WERI-Rb-1 (cell line): ENCODE results near the gene ZFR2.

ENCODE experiments used
- DNase-seq: peaks from one replicate; pipeline ENCODE4 v3.0.0-alpha.2; 2020
- H3K27ac ChIP-seq: fragments of 250-450 bp; sonication (Bioruptor Pico); 2 replicates; pipeline ENCODE4 v1.5.1; 2020; ENCODE audit warnings: mild to moderate bottlenecking, moderate library complexity
- H3K27me3 ChIP-seq: fragments of 250-450 bp; sonication (Bioruptor Pico); 2 replicates; pipeline ENCODE4 v1.5.1; 2021; ENCODE audit warnings: mild to moderate bottlenecking, low read depth, moderate library complexity; ENCODE audit not compliant: insufficient read depth, severe bottlenecking
- H3K36me3 ChIP-seq: fragments of 250-450 bp; sonication (Bioruptor Pico); 2 replicates; pipeline ENCODE4 v1.5.1; 2020; ENCODE audit warnings: mild to moderate bottlenecking, moderate library complexity
- H3K4me3 ChIP-seq: 2 replicates; pipeline ENCODE4 v1.5.1; 2011; ENCODE audit warnings: low read depth, mild to moderate bottlenecking, control low read depth, low read length
- H3K9me3 ChIP-seq: fragments of 250-450 bp; sonication (Bioruptor Pico); 2 replicates; pipeline ENCODE4 v1.5.1; 2021; ENCODE audit warnings: mild to moderate bottlenecking, moderate library complexity; ENCODE audit not compliant: severe bottlenecking
- CTCF ChIP-seq: IDR thresholded peaks from 2 replicates; pipeline ENCODE4 v1.5.1; 2011; ENCODE audit warnings: low read depth, mild to moderate bottlenecking, control low read depth, inconsistent platforms, low read length

The ZFR2 gene

GRCh38 chr19:3850320-3850972, 18.4 kb downstream of the ZFR2 start:
- no peak for DNase-seq
- no peak overlapping the region for H3K27ac ChIP-seq
- H3K27me3 ChIP-seq, result no peaks in the 10 kb centered on the region
- peaks cover 6% of the 10 kb centered on the region for H3K9me3 ChIP-seq
- H3K4me3 ChIP-seq, result no peak overlapping the region
- no peak for TF ChIP-seq CTCF
- no peaks in the 10 kb centered on the region for H3K36me3 ChIP-seq

GRCh38 chr19:3849787-3850186, 19.1 kb downstream of the ZFR2 start:
- Histone ChIP-seq H3K27ac (no peak overlapping the region), H3K36me3 (no peaks in the 10 kb centered on the region), H3K27me3 (no peaks in the 10 kb centered on the region), H3K4me3 (no peak overlapping the region), H3K9me3 (peaks cover 6% of the 10 kb centered on the region)
- no peak for TF ChIP-seq CTCF
- DNase-seq, result no peak

GRCh38 chr19:3849092-3849491, 19.7 kb downstream of the ZFR2 start:
- H3K27ac ChIP-seq, result peak overlapping the region; percentile 54
- H3K36me3 ChIP-seq, result no peaks in the 10 kb centered on the region
- peak; percentile 82 for DNase-seq
- no peak overlapping the region for H3K4me3 ChIP-seq
- H3K9me3 ChIP-seq, result peaks cover 6% of the 10 kb centered on the region
- TF ChIP-seq CTCF, result peak; percentile 95
- no peaks in the 10 kb centered on the region for H3K27me3 ChIP-seq

GRCh38 chr19:3844596-3844995, 24.2 kb downstream of the ZFR2 start:
- DNase-seq, result no peak
- Histone ChIP-seq H3K9me3 (no peaks in the 10 kb centered on the region), H3K4me3 (no peak overlapping the region), H3K27ac (peak overlapping the region; percentile 76), H3K27me3 (no peaks in the 10 kb centered on the region), H3K36me3 (no peaks in the 10 kb centered on the region)
- no peak for TF ChIP-seq CTCF

GRCh38 chr19:3842948-3843347, 25.9 kb downstream of the ZFR2 start:
- no peak for DNase-seq
- no peak overlapping the region for H3K27ac ChIP-seq
- no peak overlapping the region for H3K4me3 ChIP-seq
- TF ChIP-seq CTCF, result no peak
- H3K36me3 ChIP-seq, result no peaks in the 10 kb centered on the region
- no peaks in the 10 kb centered on the region for H3K9me3 ChIP-seq
- no peaks in the 10 kb centered on the region for H3K27me3 ChIP-seq

- no peak for DNase-seq
- no peak for TF ChIP-seq CTCF
- no peak overlapping the region for H3K27ac ChIP-seq
These were observed 28.0 kb downstream of the ZFR2 start for GRCh38 chr19:3840804-3841203.

More at GRCh38 chr19:3840804-3841203, 28.0 kb downstream of the ZFR2 start:
- Histone ChIP-seq H3K9me3 (no peaks in the 10 kb centered on the region), H3K36me3 (no peaks in the 10 kb centered on the region), H3K4me3 (no peak overlapping the region), H3K27me3 (no peaks in the 10 kb centered on the region)
